WTC11 (cell line): ENCODE measurements around the gene SPOCD1. TPM values are rescaled to one million over a fixed set of nuclear protein-coding genes. Genes with fewer than 3 reads are reported as not detected.

ENCODE experiments used
- ATAC-seq: fragments of 200-7000 bp; cut with Tn5 transposase; 2 replicates; pipeline ENCODE4 v1.10.0; 2021; ENCODE audit warnings: mild to moderate bottlenecking, moderate library complexity
- CTCF ChIA-PET: fragments of 300-600 bp; sonication (Branson Sonifier 250); formaldehyde crosslinking; loops from one replicate; lab custom pipeline; 2021; ENCODE audit warnings: antibody characterized with exemption; lab: Charles Lee
- POLR2A ChIA-PET: fragments of 350-600 bp; sonication (Branson Sonifier 250); formaldehyde crosslinking; loops from one replicate; lab custom pipeline; 2021; ENCODE audit warnings: antibody characterized with exemption; lab: Charles Lee
- DNase-seq: peaks from one replicate; pipeline ENCODE4 v3.0.0; 2021; ENCODE audit warnings: low spot score
- H3K27ac Mint-ChIP-seq: 2 replicates; pipeline ENCODE4 v1.8.0; 2021; ENCODE audit warnings: mixed read lengths
- H3K27me3 Mint-ChIP-seq: 2 replicates; pipeline ENCODE4 v1.8.0; 2021; ENCODE audit warnings: low read depth, mild to moderate bottlenecking, moderate library complexity, mixed read lengths
- H3K36me3 Mint-ChIP-seq: 2 replicates; pipeline ENCODE4 v1.8.0; 2021; ENCODE audit warnings: mixed read lengths
- H3K4me1 Mint-ChIP-seq: 2 replicates; pipeline ENCODE4 v1.8.0; 2022; ENCODE audit warnings: mixed read lengths
- H3K4me3 Mint-ChIP-seq: 2 replicates; pipeline ENCODE4 v1.8.0; 2021; ENCODE audit warnings: mild to moderate bottlenecking, moderate library complexity, mixed read lengths
- H3K9me3 Mint-ChIP-seq: 2 replicates; pipeline ENCODE4 v1.8.0; 2021; ENCODE audit warnings: mixed read lengths
- ARID4B ChIP-seq: sonication (generic); formaldehyde crosslinking; IDR thresholded peaks from 2 replicates; pipeline ENCODE4 v1.8.0; 2023; ENCODE audit warnings: missing genetic modification reagents, mild to moderate bottlenecking, borderline replicate concordance
- ATF1 ChIP-seq: sonication (generic); formaldehyde crosslinking; IDR thresholded peaks from 2 replicates; pipeline ENCODE4 v1.8.1; 2023; ENCODE audit warnings: mild to moderate bottlenecking, moderate library complexity, missing genetic modification reagents
- E2F1 ChIP-seq: sonication (generic); formaldehyde crosslinking; IDR thresholded peaks from 2 replicates; pipeline ENCODE4 v1.8.0; 2022; ENCODE audit warnings: mild to moderate bottlenecking, missing genetic modification reagents
- E2F5 ChIP-seq: sonication (generic); formaldehyde crosslinking; IDR thresholded peaks from 2 replicates; pipeline ENCODE4 v1.8.1; 2022; ENCODE audit warnings: mild to moderate bottlenecking, moderate library complexity, missing genetic modification reagents
- ETV6 ChIP-seq: sonication (generic); formaldehyde crosslinking; IDR thresholded peaks from 2 replicates; pipeline ENCODE4 v1.8.1; 2022; ENCODE audit warnings: mild to moderate bottlenecking, missing genetic modification reagents
- FOXP1 ChIP-seq: sonication (generic); formaldehyde crosslinking; IDR thresholded peaks from 2 replicates; pipeline ENCODE4 v1.8.0; 2022; ENCODE audit warnings: missing genetic modification reagents, mild to moderate bottlenecking, moderate library complexity, borderline replicate concordance
- HMGA2 ChIP-seq: fragments of 250-450 bp; sonication (Bioruptor Pico); IDR thresholded peaks from 2 replicates; pipeline ENCODE4 v1.4.0; 2021; ENCODE audit warnings: mild to moderate bottlenecking, moderate library complexity
- IRF2 ChIP-seq: sonication (generic); formaldehyde crosslinking; IDR thresholded peaks from 2 replicates; pipeline ENCODE4 v1.8.0; 2022; ENCODE audit warnings: low read depth, missing genetic modification reagents, borderline replicate concordance
- JAZF1 ChIP-seq: fragments of 250-450 bp; sonication (Bioruptor Pico); IDR thresholded peaks from 2 replicates; pipeline ENCODE4 v1.9.0; 2021; ENCODE audit warnings: moderate library complexity, mild to moderate bottlenecking, inconsistent platforms
- MAX ChIP-seq: sonication (generic); formaldehyde crosslinking; IDR thresholded peaks from 2 replicates; pipeline ENCODE4 v1.8.0; 2022; ENCODE audit warnings: mild to moderate bottlenecking, missing genetic modification reagents
- NR1H2 ChIP-seq: sonication (generic); formaldehyde crosslinking; IDR thresholded peaks from 2 replicates; pipeline ENCODE4 v1.9.0; 2021; ENCODE audit warnings: mild to moderate bottlenecking, moderate library complexity, missing genetic modification reagents
- NR2C2 ChIP-seq: sonication (generic); formaldehyde crosslinking; IDR thresholded peaks from 2 replicates; pipeline ENCODE4 v1.8.0; 2022; ENCODE audit warnings: mild to moderate bottlenecking, missing genetic modification reagents
- SMAD3 ChIP-seq: sonication (generic); formaldehyde crosslinking; IDR thresholded peaks from 2 replicates; pipeline ENCODE4 v1.8.0; 2022; ENCODE audit warnings: missing genetic modification reagents, mild to moderate bottlenecking, borderline replicate concordance
- SMAD4 ChIP-seq: sonication (generic); formaldehyde crosslinking; IDR thresholded peaks from 2 replicates; pipeline ENCODE4 v1.8.0; 2022; ENCODE audit warnings: mild to moderate bottlenecking, missing genetic modification reagents
- TEAD4 ChIP-seq: sonication (generic); formaldehyde crosslinking; IDR thresholded peaks from 2 replicates; pipeline ENCODE4 v1.8.0; 2022; ENCODE audit warnings: mild to moderate bottlenecking, missing genetic modification reagents
- ZNF219 ChIP-seq: sonication (generic); formaldehyde crosslinking; IDR thresholded peaks from 2 replicates; pipeline ENCODE4 v1.8.0; 2023; ENCODE audit warnings: missing genetic modification reagents, mild to moderate bottlenecking, borderline replicate concordance
- ZNF263 ChIP-seq: sonication (generic); formaldehyde crosslinking; IDR thresholded peaks from 2 replicates; pipeline ENCODE4 v1.8.1; 2022; ENCODE audit warnings: low read depth, mild to moderate bottlenecking, moderate library complexity, missing genetic modification reagents
- ZNF671 ChIP-seq: fragments of 250-450 bp; sonication (Bioruptor Pico); IDR thresholded peaks from 2 replicates; pipeline ENCODE4 v1.8.0; 2021; ENCODE audit warnings: mild to moderate bottlenecking
- total RNA-seq: library from RNA; stranded (reverse); gene quantifications from 3 replicates; pipeline ENCODE4 v1.2.3, GENCODE V29; 2021
- TF ChIP-seq, protein P1 (sequence below): sonication (generic); formaldehyde crosslinking; IDR thresholded peaks from 2 replicates; pipeline ENCODE4 v1.8.0; 2023; ENCODE audit warnings: mild to moderate bottlenecking, missing genetic modification reagents
- TF ChIP-seq, protein P2 (sequence below): sonication (generic); formaldehyde crosslinking; IDR thresholded peaks from 2 replicates; pipeline ENCODE4 v1.8.1; 2023; ENCODE audit warnings: mild to moderate bottlenecking, missing genetic modification reagents, moderate library complexity

The SPOCD1 gene
- total RNA-seq, 1 experiment from 2014 or later: 3.0 TPM

DNA sequence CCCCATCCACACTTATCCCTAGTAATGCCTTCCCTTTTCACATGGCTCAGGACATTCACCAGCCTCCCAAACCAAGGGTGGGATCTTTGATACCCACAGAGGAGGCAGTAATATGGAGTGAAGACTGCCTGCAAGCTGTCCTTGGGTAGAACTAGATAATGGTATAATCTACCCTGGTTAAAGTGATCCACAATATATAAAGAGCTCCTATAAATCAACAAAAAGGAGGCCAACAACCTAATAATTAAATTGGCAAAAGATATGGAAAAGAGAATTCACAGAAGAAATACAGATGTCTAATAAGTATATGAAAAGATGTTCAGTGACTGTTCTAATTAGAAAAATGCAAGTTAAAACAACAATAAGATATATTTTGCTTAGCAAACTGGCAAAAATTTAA is 30.7 kb upstream of the SPOCD1 start:
- ATAC-seq (no peak), DNase-seq (no peak)
- H3K4me3 Mint-ChIP-seq: no peak overlapping the region
- TF ChIP-seq HMGA2 (CRISPR knock-in tag): no peak
- no peak for TF ChIP-seq ZNF219
- TF ChIP-seq ETV6: no peak
- TF ChIP-seq NR2C2 (CRISPR knock-in tag): no peak
- no peak for TF ChIP-seq JAZF1 (CRISPR knock-in tag)
- TF ChIP-seq E2F1 (CRISPR knock-in tag): no peak
- TF ChIP-seq, protein P1, sequence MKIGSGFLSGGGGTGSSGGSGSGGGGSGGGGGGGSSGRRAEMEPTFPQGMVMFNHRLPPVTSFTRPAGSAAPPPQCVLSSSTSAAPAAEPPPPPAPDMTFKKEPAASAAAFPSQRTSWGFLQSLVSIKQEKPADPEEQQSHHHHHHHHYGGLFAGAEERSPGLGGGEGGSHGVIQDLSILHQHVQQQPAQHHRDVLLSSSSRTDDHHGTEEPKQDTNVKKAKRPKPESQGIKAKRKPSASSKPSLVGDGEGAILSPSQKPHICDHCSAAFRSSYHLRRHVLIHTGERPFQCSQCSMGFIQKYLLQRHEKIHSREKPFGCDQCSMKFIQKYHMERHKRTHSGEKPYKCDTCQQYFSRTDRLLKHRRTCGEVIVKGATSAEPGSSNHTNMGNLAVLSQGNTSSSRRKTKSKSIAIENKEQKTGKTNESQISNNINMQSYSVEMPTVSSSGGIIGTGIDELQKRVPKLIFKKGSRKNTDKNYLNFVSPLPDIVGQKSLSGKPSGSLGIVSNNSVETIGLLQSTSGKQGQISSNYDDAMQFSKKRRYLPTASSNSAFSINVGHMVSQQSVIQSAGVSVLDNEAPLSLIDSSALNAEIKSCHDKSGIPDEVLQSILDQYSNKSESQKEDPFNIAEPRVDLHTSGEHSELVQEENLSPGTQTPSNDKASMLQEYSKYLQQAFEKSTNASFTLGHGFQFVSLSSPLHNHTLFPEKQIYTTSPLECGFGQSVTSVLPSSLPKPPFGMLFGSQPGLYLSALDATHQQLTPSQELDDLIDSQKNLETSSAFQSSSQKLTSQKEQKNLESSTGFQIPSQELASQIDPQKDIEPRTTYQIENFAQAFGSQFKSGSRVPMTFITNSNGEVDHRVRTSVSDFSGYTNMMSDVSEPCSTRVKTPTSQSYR: no peak
- TF ChIP-seq IRF2 (CRISPR knock-in tag): no peak
- no peak for TF ChIP-seq ZNF263 (CRISPR knock-in tag)
- TF ChIP-seq E2F5 (CRISPR knock-in tag): no peak
- TF ChIP-seq MAX (CRISPR knock-in tag): no peak
- no peak for TF ChIP-seq ARID4B (CRISPR knock-in tag)
- TF ChIP-seq FOXP1: no peak
- TF ChIP-seq NR1H2 (CRISPR knock-in tag): no peak
- TF ChIP-seq ZNF671: no peak
- TF ChIP-seq SMAD3: no peak
- TF ChIP-seq, protein P2, sequence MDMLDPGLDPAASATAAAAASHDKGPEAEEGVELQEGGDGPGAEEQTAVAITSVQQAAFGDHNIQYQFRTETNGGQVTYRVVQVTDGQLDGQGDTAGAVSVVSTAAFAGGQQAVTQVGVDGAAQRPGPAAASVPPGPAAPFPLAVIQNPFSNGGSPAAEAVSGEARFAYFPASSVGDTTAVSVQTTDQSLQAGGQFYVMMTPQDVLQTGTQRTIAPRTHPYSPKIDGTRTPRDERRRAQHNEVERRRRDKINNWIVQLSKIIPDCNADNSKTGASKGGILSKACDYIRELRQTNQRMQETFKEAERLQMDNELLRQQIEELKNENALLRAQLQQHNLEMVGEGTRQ: no peak
- TF ChIP-seq SMAD4 (CRISPR knock-in tag): no peak
- no peak for TF ChIP-seq ATF1
- TF ChIP-seq TEAD4 (CRISPR knock-in tag): no peak
- ChIA-PET CTCF (interaction anchor here (1.6 kb wide), 1 partner anchor 118 kb away, joined by 6 read pairs; no protein-coding TSS in a partner anchor), POLR2A (no interaction called here)
- no peaks in the 10 kb centered on the region for H3K36me3 Mint-ChIP-seq
- no peak overlapping the region for H3K27ac Mint-ChIP-seq
- no peaks in the 10 kb centered on the region for H3K4me1 Mint-ChIP-seq
- H3K9me3 Mint-ChIP-seq: peaks cover 4% of the 10 kb centered on the region
- H3K27me3 Mint-ChIP-seq: no peaks in the 10 kb centered on the region; the same call in 1 of the 2 replicates
